Activated T-helper 1 cell treated with anti-CD3 and anti-CD28 coated beads, Interleukin-12 subunit alpha, Interleukin-12 subunit beta, Interleukin-2, Interleukin-4 antibody, amounts not matched to agents 30 ng/mL and 10 ng/mL and 1 ng/mL, durations not matched to agents 14 hours and 24 hours and 36 hours (primary cell): Measurements from ENCODE around the gene CCDC107. TPM values are rescaled to one million over a fixed set of nuclear protein-coding genes. Genes with fewer than 3 reads are reported as not detected.
"Not testable (repeated sequence)": the region's sequence is repeated elsewhere in the genome, so short reads cannot be mapped to it uniquely, and the experiment has no call there.

Source experiments
- DNase-seq: peaks from one replicate; pipeline ENCODE4 v3.0.0; 2021; ENCODE audit warnings: low spot score
- H3K27ac Mint-ChIP-seq: one replicate; pipeline ENCODE4 v1.8.0; 2021; ENCODE audit warnings: mild to moderate bottlenecking, mixed read lengths
- H3K27me3 Mint-ChIP-seq: one replicate; pipeline ENCODE4 v1.8.0; 2022; ENCODE audit warnings: mild to moderate bottlenecking, moderate library complexity, mixed read lengths; ENCODE audit not compliant: insufficient read depth
- H3K36me3 Mint-ChIP-seq: one replicate; pipeline ENCODE4 v1.8.0; 2021; ENCODE audit warnings: low read depth, mixed read lengths
- H3K4me1 Mint-ChIP-seq: one replicate; pipeline ENCODE4 v1.8.0; 2021; ENCODE audit warnings: low read depth, mixed read lengths
- H3K4me3 Mint-ChIP-seq: one replicate; pipeline ENCODE4 v1.8.0; 2021; ENCODE audit warnings: mild to moderate bottlenecking, moderate library complexity, mixed read lengths
- H3K9me3 Mint-ChIP-seq: one replicate; pipeline ENCODE4 v1.8.0; 2021; ENCODE audit warnings: mixed read lengths
- intact Hi-C: fragments of 100-400 bp; cut with micrococcal nuclease; formaldehyde crosslinking; loops from one replicate; pipeline ENCODE4 v1.15.1; 2024
- total RNA-seq: library from RNA; stranded (reverse); gene quantifications from 2 replicates; pipeline ENCODE4 v1.2.3, GENCODE V29; 2022

CCDC107 gene
- total RNA-seq, 1 donor from 2014 or later = 20.6 TPM

DNA sequence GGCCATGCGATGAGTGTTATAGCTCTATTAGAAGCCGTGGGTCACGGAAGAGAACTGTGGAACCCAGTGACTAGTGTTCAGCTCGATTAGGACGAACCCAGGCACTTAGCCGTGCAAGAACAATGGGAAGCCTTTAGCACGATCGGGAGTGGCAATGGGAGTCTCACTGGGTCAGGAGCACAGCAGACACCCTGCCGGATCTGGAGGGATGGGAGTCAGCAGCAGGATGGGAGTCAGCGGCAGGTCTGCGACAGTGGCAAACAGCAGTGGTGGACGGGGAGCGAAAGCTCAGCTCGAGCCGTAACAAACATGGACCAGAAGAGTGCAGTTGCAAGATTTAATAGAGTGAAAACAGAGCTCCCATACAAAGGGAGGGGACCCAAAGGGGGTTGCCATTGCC lies 17.7 kb upstream of the CCDC107 start:
- Mint-ChIP-seq H3K36me3 (peaks cover 33% of the 10 kb centered on the region), H3K4me1 (peaks cover 62% of the 10 kb centered on the region)
- intact Hi-C loops, H3K4me3 Mint-ChIP-seq, DNase-seq, H3K27me3 Mint-ChIP-seq, H3K27ac Mint-ChIP-seq, H3K9me3 Mint-ChIP-seq: not testable (repeated sequence)

DNA sequence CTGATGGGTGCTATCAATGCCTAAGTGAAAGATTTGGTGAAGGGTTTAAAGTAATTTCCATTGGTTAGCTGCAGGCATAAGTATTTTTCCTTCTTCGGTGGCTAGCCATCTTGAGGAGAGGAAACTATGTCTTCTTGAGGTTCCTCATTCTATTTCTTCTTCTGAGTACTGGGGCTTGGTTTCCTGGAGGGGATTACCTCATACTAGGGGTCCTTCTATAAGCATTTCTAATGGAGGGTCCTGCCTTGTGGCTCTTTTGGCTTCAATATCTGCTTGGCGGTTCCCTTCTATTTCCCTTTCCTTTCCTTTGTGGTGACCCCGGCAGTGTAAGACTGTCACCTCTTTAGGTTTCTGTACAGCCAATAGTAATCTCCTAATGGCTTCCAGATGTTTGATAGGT lies 16.6 kb upstream of the CCDC107 start:
- peaks cover 58% of the 10 kb centered on the region for H3K4me1 Mint-ChIP-seq
- not testable (repeated sequence) for H3K27ac Mint-ChIP-seq

DNA sequence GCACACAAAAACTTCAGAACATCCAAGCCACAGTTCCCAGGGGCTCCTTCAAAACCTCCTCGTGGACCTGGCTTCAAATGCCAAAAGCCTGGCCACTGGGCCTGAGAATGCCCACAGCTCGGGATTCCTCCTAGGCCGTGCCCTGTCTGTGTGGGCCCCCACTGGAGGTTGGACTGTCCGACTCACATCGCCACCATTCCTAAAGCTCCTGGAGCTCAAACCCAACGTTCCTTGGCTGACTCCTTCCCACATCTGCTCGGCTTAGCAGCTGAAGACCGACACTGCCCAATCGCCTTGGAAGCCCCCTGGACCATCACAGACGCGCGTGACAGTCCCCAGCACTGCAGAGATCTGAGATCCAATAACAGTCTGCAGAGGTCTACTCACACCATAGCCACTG lies 15.0 kb upstream of the CCDC107 start:
- intact Hi-C loops = no loop called here
- Mint-ChIP-seq H3K4me3 (no peak overlapping the region), H3K36me3 (peaks cover 33% of the 10 kb centered on the region), H3K9me3 (peaks cover 6% of the 10 kb centered on the region), H3K27ac (no peak overlapping the region), H3K27me3 (peaks cover 1% of the 10 kb centered on the region), H3K4me1 (peaks cover 54% of the 10 kb centered on the region)
- no peak for DNase-seq

More for the DNA sequence above, 16.6 kb upstream of the CCDC107 start:
- intact Hi-C loops, H3K4me3 Mint-ChIP-seq, DNase-seq, H3K9me3 Mint-ChIP-seq, H3K27me3 Mint-ChIP-seq: not testable (repeated sequence)
- H3K36me3 Mint-ChIP-seq = peaks cover 33% of the 10 kb centered on the region

DNA sequence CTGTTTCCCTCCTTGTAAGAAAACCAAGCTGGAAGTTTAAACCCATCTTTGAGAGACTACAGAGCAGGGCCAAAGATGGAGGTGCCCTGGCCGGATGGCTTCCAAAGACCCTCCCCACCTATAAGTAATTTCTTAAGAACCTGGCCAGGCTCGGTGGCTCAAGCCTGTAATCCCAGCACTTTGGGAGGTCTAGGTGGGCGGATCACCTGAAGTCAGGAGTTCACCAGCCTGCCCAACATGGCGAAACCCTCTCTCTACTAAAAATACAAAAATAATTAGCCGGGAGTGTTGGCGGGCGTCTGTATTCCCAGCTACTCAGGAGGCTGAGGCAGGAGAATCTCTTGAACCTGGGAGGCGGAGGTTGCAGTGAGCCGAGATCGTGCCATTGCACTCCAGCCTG lies 12.4 kb upstream of the CCDC107 start:
- Mint-ChIP-seq H3K27ac (peak overlapping the region; percentile 93), H3K4me1 (peaks cover 50% of the 10 kb centered on the region), H3K36me3 (peaks cover 30% of the 10 kb centered on the region), H3K4me3 (peak overlapping the region; percentile 92)
- intact Hi-C loops = loop anchor here (1.0 to 5.0 kb wide), 10 partner anchors 19 to 658 kb away; partner anchors contain the start of genes ARHGEF39, CREB3, DNAJB5 and FAM221B
- not testable (repeated sequence) for H3K27me3 Mint-ChIP-seq, DNase-seq, H3K9me3 Mint-ChIP-seq

DNA sequence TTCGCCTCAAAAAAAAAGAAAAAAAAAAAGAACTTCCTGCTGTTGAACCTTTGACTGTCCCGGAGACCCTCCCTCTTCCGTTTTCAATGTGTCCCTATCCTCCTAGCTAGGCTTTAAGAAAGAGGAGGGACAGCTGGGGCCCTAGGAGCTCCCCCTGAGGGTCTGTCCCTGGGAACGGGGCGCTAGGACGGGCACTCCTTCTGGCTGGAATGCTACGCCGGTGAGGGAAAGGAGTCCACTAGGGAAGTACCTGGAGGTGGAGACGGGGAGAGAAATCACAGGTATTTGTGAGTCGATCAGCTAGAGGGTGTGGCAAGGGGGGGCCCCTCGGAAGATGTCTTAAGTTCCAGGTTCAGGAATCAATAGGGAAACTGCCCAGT lies 11.9 kb upstream of the CCDC107 start:
- intact Hi-C loops = loop anchor here (1.0 to 5.0 kb wide), 10 partner anchors 19 to 659 kb away; partner anchors contain the start of genes ARHGEF39, CREB3, DNAJB5 and FAM221B
- H3K9me3 Mint-ChIP-seq = no peaks in the 10 kb centered on the region
- H3K4me3 Mint-ChIP-seq = peak overlapping the region; percentile 92
- no peak for DNase-seq
- H3K36me3 Mint-ChIP-seq = peaks cover 25% of the 10 kb centered on the region
- peaks cover 1% of the 10 kb centered on the region for H3K27me3 Mint-ChIP-seq
- H3K27ac Mint-ChIP-seq = peak overlapping the region; percentile 93
- H3K4me1 Mint-ChIP-seq = peaks cover 50% of the 10 kb centered on the region

DNA sequence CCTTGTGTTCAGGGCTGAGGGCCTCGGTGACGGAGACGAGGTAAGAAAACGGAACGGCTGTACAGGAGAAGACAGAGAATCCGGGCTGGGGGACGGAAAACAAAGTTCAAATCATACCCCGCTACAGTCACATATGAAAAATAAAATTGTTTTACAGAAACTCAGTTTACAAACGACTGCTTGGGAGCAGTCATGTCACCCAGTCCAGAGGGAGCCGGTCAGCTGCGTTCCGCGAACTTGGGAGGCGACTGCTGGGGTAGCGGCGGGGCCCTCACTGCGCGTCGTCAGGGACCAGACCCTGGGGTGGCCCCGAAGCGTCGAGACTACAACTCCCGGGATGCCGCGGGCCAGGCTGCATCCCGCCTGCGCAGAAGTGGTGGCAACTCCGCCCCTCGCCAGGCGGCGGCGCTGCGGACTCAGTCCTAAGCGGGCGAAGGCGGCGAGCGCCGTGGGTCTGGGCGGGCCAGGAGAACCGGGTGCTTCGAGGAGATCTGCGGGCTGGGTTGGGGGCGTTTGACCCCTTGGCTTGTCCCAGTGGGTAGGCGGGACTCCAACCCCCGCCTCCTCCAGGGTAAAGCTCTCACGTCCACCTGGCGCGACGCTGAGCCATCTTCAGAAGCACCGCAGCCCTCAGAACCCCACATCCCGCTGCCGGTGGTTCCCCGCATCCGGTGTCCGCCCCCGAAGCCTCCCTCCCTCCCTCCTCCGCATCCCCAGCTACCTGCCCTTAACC lies 11.4 kb upstream of the CCDC107 start:
- Mint-ChIP-seq H3K36me3 (peaks cover 20% of the 10 kb centered on the region), H3K9me3 (no peaks in the 10 kb centered on the region), H3K27ac (peak overlapping the region; percentile 93), H3K27me3 (peaks cover 1% of the 10 kb centered on the region), H3K4me3 (peak overlapping the region; percentile 92), H3K4me1 (peaks cover 49% of the 10 kb centered on the region)
- intact Hi-C loops = loop anchor here (1.0 to 5.0 kb wide), 11 partner anchors 7 to 659 kb away; partner anchors contain the start of genes ARHGEF39, CREB3, DNAJB5 and FAM221B
- peak; percentile 91 for DNase-seq

DNA sequence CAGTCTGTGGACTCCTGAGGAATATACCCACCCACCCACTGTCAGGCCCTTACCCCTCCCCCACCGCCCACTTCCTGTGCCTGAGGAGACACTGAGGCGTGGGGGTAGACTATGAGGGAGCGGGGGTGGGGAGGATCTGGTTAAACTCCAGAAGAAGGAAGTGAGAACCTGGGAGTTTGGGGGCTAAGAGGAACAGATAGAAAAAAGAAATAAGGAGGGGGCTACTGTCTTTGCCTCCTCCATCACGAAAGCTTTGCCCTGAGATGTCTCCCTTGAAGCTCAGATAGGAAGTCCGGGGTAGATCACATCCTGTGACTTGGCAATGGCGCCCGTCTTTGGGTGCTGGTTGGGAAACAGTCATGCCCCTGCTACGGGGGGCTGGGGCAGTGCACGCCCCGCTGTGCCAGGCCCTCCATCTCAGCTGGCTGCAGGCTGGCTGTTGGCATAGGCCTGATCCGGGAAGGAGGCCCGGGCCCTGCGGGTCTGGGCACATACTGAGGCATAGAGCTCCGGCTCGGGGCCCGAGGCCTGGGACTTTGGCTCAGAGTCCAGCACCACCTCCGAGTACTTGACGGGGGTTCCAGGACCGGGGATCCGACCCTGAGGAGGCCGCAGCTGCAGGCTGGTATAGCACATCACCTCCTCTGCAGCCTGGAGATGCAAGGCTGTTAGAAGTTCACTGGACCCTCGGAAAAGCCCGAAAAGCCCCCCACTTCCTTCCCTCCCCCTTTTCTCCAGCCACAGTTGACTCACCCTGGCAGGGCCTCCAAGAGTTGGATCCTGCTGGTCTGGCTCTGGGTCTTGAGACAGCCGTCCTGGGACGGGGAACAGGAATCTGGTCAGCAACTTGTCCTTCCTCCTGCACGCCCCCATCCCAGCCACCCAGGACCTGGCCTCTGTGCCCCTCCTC lies 8.4 kb upstream of the CCDC107 start:
- H3K4me1 Mint-ChIP-seq = peaks cover 50% of the 10 kb centered on the region
- intact Hi-C loops = loop anchor here (1.0 to 5.0 kb wide), 3 partner anchors 8 to 662 kb away; partner anchors contain the start of genes DNAJB5 and VCP
- no peak for DNase-seq
- H3K27ac Mint-ChIP-seq = peak overlapping the region; percentile 89
- peaks cover 8% of the 10 kb centered on the region for H3K36me3 Mint-ChIP-seq
- H3K27me3 Mint-ChIP-seq = peaks cover 1% of the 10 kb centered on the region
- peak overlapping the region; percentile 88 for H3K4me3 Mint-ChIP-seq
- H3K9me3 Mint-ChIP-seq = no peaks in the 10 kb centered on the region

DNA sequence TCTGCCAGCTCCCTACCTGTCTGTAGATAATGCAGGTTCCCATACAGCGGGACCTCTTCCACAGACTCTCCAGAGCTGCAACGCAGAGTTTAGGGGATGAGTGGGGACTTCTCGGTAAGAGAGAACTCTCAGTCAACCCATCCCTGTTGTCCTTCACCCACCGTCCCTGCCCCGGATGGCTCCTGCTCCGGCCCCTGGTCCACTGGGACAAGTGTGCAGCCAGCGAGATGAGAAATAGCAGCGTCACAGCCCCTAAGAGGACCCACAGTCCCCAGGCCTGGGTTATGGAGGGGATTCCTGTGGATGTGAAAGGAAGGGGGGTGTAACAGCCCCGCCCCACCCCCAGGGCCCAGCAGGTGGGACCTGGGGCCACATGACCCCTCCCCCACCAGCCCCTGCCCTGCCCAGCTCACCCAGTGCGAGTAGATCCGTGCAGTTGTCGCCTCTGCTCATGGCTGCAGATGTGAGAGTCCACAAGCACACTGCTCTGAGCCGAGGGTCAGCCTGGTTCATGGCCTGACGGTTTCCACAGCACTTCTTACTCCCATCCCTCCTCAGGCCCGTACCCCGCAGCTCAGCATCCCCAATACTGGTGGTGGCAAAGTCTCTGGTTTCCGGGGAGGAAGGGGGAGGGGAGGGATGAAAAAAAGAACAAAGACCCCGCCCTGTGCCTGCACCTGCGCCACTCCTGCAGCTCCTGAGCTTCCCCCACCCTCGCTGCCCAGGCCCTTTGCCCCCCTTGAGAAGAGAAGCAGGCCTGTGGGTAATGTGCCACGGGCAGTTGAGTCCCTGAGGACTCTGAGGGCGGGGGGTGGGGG lies 7.5 kb upstream of the CCDC107 start, which contains the start of gene SIT1:
SIT1 (minus strand) TSS at position 591 of the 818 bp plus-strand sequence; CDS start at position 513, 78 bp downstream.
- peaks cover 8% of the 10 kb centered on the region for H3K36me3 Mint-ChIP-seq
- H3K9me3 Mint-ChIP-seq = no peaks in the 10 kb centered on the region
- peaks cover 48% of the 10 kb centered on the region for H3K4me1 Mint-ChIP-seq
- no peak for DNase-seq
- intact Hi-C loops = no loop called here
- H3K4me3 Mint-ChIP-seq = peak within 1 kb of the TSS; percentile 88
- H3K27me3 Mint-ChIP-seq = peaks cover 1% of the 10 kb centered on the region
- H3K27ac Mint-ChIP-seq = peak within 1 kb of the TSS; percentile 89

DNA sequence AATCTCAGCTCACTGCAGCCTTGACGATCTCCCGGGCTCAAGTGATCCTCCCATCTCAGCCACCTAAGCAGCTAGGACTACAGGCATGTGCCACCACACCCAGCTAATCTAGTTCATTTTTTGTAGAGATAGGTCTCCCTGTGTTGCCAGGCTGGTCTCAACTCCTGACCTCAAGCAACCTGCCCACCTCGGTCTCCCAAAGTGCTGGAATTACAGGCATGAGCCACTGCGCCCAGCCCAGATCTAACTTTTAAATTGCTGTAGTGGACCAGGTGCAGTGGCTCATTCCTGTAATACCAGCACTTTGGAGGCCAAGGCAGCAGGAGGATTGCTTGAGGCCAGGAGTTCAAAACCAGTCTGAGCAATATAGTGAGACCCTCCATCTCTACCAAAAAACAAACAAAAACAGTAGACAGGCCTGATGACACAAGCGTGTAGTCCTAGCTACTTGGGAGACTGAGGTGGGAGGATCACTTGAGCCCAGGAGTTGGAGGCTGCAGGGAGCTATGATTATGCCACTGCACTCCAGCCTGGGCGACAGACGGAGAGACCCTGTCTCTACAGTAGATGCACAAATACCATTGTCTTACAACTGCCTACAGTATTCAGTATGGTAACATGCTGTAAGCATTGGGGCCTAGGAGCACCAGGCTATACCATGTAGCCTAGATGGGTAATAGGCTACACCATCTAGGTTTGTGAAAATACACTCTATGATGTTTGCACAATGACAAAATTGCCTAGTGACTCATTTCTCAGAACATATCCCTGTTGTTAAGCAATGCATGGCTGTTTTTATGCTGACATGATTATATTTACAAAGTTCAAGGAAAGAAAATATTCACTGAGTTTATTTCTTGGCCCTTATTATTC lies 5.9 kb upstream of the CCDC107 start:
- H3K9me3 Mint-ChIP-seq = no peaks in the 10 kb centered on the region
- H3K4me1 Mint-ChIP-seq = peaks cover 54% of the 10 kb centered on the region
- H3K4me3 Mint-ChIP-seq = peak overlapping the region; percentile 88
- no peaks in the 10 kb centered on the region for H3K27me3 Mint-ChIP-seq
- peaks cover 8% of the 10 kb centered on the region for H3K36me3 Mint-ChIP-seq
- H3K27ac Mint-ChIP-seq = peak overlapping the region; percentile 42
- no peak for DNase-seq
- intact Hi-C loops = no loop called here

DNA sequence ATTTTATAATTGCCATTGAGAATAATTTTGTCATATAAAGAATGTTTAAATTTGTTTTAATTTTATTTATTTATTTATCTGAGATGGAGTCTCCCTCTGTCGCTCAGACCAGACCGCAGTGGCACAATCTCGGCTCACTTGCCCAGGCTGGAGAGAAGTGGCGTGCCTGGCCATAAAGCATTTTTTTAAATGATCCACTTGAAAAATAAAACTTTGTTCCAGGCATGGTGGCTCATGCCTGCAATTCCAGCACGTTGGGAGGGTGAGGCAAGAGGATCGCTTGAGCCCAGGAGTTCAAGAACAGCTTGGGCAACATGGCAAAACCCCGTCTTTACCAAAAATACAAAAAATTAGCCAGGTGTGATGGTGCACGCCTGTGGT lies 5.3 kb upstream of the CCDC107 start:
- Mint-ChIP-seq H3K36me3 (peaks cover 8% of the 10 kb centered on the region), H3K27me3 (peaks cover under 1% of the 10 kb centered on the region), H3K4me1 (peaks cover 54% of the 10 kb centered on the region), H3K27ac (no peak overlapping the region), H3K4me3 (no peak overlapping the region), H3K9me3 (no peaks in the 10 kb centered on the region)
- intact Hi-C loops = no loop called here
- no peak for DNase-seq

DNA sequence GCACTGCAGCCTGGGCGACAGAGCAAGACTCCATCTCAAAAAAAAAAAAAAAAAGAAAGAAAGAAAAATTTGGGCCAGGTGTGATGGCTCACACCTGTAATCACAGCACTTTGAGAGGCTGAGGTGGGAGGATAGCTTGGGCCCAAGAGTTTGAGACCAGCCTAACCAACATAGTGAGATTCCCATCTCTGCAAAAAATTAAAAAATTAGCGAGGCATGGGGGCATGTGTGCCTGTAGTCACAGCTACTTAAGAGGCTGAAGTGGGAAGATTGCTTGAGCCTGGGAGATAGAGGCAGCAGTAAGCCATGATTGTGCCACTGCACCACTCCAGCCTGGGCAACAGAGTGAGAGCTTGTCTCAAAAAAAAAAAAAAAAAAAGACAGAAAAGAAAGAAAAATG lies 4.5 kb upstream of the CCDC107 start:
- Mint-ChIP-seq H3K36me3 (peaks cover 6% of the 10 kb centered on the region), H3K9me3 (no peaks in the 10 kb centered on the region), H3K4me1 (peaks cover 49% of the 10 kb centered on the region), H3K27me3 (peaks cover 2% of the 10 kb centered on the region), H3K27ac (no peak overlapping the region), H3K4me3 (no peak overlapping the region)
- DNase-seq = no peak
- intact Hi-C loops = no loop called here
